Spleen (tissue), 7 donors: ENCODE measurements around the gene DMWD.

Source experiments
- CTCF ChIP-seq, 11 experiments: fragments of 200-600 bp in 7 of 11; fragments of 450-650 bp in 4 of 11; sonication (generic) in 4 of 11; IDR thresholded peaks in 8 of 11; conservative IDR thresholded peaks in 3 of 11; 1 replicate in 7 of 11; 2 replicates in 4 of 11; pipeline versions ENCODE4 v1.4.0 to v1.8.0; 2016 to 2021; ENCODE audit warnings: antibody characterized with exemption in 11 of 11, inconsistent platforms in 4 of 11, mild to moderate bottlenecking in 1 of 11
- POLR2AphosphoS5 ChIP-seq, 3 donors: sonication (generic); formaldehyde crosslinking; IDR thresholded peaks; one replicate each; pipeline ENCODE4 v1.5.1; 2017; ENCODE audit warnings: antibody characterized with exemption in 3 of 3
- donor health status: DM: no; HTN: no; CAD: no; lungs with moderate emphysema.
- donor health status: DM: no; HTN: no; CAD: no.
- donor health status: DM: no; HTN: no; CAD: no.

- TF ChIP-seq POLR2AphosphoS5 (IDR thresholded peaks at IDR 0.05): peak in 1 of 3 donors; percentile 13
- TF ChIP-seq CTCF (IDR thresholded peaks at IDR 0.05 in 8 of 11, conservative IDR thresholded peaks at IDR 0.05 in 3 of 11): no peak
Observed at GRCh38 chr19:45816236-45817009, 23.8 kb upstream of the DMWD start.
